Measurements from ENCODE around the gene GNAS-AS1.

GNAS-AS1 gene

DNA sequence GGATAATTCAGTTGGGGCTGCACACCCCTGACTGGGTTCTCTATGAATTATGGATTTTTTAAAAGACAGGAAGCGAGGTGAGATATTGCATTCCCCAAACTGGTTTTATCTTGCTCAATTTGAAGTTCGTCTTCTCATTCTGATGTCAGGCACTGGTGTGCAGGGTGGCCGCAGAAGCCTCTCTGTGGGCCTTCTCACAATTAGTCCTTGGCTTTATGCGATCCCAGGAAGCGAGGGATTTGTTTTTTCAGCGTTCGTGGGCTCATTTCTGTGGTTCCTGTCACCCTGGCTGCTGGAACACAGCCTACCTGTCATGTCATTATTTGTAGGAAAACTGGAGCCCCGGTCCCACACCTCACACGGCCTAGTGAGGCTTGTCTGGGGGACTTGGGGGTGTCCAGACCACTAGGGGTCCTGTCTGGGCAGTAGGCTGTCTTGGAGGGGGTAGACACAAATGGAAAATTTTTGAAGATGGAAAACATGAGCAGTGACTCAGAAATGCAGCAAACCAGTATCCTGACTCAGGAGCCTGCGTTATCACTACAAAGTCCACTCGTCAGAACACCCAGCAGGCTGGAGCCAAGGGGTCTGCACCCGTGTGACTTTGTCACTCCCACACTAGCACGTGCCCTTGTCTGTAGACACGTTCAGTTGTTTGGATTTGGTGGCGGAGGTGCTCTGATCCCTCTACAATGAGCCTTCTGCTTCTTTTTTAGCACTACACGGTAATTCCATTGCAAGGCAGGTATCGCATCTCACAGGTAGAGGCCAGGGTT lies 42.2 kb downstream of the GNAS-AS1 start:
- no peak for DNase-seq (ENCODE audit: low read depth)

DNA sequence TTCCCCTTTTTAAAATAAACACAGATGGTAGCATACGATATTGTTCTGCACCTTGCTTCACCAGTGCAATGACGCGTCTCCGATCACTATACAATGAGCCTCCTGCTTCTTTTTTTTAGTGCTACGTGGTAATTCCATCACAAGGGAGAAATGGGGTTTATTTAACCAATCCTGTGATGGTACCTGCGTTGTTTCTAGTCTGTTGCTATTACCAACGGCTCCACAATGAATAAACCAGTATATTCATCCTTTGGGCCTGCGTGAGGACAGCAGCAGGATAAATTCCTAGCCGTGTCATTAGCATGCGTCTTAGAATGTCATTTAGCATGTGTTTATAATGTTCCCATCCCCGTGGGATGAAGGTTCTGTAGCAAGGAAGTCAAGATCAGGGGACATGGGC lies 42.9 kb downstream of the GNAS-AS1 start:
- no peak for DNase-seq (ENCODE audit: low read depth)

DNA sequence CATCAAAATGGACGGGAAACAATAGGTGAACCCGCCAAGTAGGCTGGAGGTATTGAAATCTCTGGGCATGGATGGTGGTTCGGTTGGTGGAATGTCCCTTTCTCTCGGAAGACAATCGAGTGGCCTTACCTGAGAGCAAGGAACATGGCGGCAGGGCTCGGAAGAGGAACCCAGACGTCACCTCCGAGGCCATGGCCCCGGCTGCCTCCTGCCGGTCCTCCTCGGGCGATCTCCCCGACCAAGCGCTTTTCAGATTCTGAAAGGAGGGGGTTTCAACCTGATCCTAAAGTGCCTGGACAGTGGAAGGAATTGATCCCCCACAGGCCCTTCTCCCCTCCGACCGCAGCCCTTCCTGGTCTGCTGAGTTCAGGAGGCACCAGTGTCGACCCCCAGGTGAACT lies 47.2 kb downstream of the GNAS-AS1 start:
- no peak for DNase-seq (ENCODE audit: low read depth)

DNA sequence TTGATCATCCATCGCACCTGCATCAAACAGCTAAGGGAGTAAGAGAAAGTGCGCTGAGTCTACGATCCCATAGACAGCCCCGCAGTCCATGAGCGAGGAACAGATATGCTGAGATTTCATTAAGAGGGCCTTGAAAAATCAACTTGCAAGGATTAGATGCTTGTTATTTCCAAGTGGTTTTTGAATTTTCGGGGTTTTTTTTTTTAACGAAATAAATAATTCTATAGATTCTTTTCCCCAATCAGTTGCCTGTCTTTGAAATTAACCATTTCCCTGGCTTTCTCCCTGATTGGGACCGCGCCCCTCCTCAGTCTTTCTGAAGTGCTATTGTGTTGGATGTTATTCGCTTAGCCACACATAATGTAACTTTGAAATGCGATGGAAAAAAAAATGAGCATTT lies 48.6 kb downstream of the GNAS-AS1 start:
- DNase-seq (ENCODE audit: low read depth): no peak

DNA sequence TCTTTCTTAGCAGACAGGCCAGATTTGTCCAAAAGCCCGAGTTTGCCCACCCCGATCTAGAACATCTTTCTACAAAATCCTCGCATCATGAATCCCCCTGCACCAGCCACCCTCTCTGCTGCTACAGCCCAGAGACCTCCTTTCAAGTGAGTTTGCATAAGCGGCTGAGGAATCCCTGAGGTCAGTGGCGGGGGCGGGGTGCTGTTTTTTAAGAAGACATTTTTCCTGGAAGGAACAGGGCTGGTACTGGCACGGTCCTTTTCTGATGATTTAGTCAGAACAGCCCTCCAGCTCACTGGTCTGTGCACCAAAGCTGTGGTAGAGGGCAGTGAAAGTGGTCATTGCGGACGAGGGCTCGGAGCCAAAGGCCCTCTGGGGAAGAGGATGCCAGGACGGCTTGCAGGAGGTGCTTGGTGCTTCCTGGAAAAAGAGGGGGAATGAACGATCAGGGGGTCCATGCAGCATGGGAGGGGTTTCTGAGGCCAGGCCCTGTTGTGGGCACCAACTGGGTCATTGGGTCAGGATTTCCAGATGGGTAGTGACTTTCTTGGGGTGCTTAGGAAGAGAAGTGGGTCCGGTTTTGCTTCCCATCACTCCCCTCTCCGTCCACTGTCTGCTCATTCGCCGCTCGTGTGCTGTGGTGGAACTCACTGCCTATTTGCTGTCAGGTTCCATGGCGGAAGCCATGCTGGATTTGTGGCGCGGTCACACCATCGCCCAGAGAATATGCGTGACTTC lies 50.4 kb downstream of the GNAS-AS1 start:
- DNase-seq (ENCODE audit: low read depth): no peak

DNA sequence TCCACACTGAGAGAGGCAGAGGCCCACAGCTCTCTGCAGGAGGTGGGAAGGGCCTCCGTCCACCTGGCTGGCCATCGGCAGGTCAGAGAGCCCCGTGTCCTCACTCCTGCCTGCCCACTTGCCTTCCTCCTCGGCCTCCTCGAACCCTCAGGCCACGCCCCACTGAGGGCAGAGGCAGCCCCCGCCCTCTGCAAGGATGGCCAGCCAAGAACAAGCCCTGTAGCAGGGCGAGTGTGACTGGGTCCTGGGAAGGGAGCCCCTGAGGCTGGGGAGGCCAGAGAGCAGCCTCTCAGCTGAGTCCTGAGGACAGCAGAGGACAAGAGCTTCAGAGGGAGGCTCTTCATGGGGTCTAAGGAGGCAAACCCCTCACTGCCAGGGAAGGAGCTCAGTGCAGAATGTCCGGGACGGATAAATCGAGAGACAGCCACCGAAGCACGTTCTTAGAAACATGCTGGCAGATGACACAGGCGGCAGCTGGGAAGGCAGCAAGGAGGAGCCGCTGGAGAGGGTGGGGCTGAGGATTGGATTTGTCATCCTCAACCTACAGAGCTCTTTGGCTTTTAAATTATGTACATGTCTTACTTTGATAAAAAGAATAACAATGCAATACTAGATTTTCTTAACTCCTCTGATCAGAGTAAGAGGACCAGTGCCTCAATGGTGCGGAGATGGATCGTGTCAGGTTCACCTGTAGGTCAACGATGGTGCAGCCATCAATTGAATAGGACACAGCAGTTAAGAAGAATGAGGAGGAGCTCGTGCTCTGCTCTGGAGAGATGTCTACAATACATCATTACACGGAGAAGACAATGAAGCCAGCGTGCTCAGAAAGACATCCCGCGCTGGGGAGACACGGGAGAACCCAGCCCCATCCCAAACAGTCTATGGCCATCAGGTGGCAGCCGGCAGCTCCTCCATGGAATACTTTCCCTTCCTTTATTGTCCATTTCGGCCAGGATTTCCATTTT lies 53.0 kb downstream of the GNAS-AS1 start:
- no peak for DNase-seq (ENCODE audit: low read depth)

DNA sequence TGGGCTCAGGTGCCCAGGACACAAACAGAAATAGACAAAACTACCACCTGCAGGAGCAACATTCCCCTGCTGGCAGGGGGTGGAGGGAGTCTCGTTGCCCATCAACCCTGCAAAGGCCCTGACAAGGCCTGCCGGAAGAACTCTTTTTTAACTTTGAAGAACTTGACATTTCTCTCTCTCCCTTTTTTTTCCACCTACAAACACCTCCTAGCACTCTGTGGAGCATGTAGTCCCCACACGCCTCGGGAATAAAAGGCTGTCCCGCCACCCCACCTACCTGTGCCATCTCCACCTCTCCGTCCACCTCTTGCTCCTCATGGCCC lies 54.8 kb downstream of the GNAS-AS1 start:
- DNase-seq (ENCODE audit: low read depth): no peak

DNA sequence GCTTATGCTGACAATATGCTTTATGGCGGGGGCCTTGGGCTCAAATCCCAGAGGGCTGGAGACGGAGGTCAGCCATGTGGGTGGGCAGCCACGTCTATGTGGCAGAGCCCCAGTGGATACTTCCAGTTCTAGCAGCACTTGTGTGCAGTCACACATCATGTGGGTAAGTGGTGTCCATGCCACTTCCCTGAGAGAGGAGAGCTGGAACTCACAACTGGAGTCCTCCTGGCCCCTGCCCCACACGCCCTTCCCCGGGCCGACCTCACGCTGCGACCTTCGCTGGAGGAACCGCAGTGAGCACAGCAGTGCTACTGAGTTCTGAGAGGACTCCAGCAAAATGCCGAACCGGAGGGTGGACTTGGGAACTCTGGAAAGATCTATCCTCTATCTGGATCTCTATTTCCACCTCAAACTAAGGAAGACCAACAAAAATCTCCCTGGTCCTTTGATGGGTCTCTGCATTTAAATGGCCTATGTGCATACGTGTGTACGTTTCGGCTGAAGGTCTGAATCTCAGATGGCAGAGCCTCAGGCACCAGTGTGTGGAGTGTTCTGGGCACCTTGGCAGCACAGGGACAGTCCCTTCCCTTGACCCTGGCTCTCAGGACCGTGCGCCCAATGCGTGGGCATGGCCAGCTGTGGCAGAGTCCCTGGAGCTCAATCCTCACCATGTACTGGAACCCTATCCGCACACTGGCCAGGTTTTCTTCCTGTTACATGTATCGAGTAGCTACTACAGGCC lies 55.4 kb downstream of the GNAS-AS1 start:
- no peak for DNase-seq (ENCODE audit: low read depth)

DNA sequence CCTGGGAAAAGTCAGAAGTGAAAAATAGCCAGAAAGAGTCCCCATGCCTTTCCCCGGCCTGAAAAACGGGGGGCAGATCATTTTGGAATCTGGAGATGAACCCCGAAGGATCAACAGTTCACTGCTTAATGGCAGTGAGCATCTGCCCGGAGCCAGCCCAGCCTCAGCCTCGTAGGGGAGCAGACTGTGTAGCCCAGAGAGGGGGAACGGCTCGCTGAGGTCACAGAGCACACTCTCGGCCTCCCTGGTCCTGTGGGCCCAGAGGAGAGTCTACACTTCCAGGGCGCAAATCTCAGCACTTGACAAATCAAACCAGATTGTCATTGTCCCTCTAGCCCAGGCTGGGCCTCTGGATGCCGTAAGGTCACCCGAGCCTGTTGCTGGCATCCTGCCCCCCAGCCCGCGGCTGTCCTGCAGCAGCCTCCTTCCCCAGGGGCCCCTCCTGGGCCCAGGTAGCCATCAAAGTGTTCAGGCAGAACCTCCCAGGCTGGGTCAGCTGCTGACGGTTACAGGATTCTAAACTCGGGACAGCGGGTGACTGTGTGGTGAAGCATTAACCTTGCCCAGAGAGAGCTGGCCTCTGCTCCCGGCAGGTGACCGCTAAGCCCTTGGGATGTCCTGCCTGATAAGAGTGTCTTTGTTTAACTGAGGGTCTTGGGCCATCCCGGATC lies 56.1 kb downstream of the GNAS-AS1 start:
- no peak for DNase-seq (ENCODE audit: low read depth)

DNA sequence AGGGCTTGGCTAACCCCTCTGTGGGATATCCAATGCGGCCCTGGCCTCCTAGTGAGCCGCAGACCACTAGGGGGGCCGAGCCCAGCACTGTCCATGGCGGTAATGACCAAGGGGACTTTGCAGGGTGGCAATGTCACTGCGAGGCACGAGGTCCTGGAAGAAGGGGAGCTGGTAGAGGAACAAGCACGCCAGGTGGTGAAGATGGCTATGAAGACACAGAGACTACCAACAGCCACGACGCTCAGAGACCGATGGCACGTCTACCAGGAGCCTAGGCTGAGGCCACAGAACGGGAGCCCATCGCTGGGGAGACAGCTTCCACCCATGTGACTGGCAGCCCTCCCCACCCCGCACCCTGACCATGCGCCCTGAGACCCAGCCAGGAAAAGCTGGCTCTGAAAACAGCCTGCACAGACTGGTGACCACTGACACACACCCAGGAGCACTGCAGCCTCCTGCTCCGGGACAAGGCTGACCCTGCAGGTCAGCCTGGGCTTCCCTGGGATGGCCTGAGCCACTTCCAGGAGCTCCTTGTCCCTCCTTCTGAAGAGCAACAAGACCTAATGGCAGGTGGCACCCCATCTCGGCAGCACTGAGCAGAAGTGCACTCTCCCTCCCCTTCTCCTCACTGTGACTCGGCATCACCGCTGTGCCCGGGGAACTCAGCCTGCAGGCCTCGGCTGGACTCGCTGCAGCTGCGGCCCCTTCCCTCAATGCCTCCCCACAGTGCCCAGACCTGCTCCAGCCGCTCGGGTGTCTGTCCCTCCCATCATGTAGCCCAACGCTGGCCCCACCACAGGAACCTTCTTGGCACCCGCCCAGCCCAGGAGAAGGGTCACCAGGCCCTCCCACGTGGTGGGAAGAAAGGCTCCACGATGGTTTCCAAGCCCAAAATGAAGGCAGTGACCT lies 56.9 kb downstream of the GNAS-AS1 start:
- DNase-seq (ENCODE audit: low read depth): no peak

DNA sequence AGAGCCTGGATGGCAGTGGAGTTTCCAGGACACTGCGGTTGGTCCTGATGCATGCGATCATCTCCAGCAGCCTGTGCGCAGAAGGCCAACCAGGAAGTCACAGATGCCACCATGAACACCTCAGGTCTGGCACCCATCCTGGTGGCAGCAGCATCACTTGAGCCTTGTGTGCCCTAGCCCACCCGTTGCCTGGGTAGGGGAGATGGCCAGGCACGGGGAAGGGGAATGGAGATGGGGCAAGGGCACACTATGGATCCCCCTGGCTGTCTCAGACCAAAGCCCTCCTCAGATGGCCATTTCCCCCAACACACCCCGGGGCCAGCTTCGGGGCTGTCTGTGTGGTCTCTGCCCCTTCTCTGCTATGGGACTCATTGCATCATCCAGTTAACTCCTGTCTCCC lies 58.3 kb downstream of the GNAS-AS1 start:
- no peak for DNase-seq (ENCODE audit: low read depth)

DNA sequence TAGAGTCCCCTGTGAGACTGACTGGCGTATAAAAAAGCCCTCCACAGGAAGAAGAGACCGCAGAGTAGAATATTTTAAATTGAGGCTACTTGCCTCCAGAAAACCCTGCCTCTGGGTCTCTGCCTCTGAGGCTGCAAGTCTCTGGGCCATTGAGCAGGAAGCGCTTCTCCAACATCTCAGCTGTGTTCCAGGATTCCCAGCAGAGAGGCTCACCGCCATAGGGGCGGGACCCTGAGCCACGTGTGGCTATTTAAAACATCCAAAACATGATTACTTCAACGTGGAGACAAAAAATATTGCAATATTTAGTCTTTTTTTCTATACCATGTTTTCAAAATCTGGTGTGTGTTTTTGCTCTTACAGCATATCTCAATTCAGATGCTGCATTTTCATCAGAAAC lies 59.4 kb downstream of the GNAS-AS1 start:
- no peak for DNase-seq (ENCODE audit: low read depth)

DNA sequence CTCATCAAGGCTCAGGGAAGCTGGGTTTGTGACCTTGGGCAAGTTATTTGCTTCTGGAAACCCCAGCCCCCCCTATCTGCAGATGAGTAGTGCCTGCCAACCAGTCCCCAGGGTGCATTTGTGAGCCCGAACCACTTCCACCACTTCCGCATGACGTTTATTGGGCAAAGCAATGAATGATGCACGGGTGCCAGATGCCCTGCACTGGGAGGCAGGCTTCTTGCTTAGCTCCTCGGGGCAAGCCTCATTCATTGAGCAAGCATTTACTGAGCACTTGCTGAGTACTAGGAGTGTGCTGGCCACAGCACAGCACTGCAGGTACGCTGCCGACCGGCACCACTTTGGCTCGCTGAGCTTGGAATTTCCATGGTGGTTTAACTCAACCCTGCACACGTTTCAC lies 60.2 kb downstream of the GNAS-AS1 start:
- no peak for DNase-seq (ENCODE audit: low read depth)

DNA sequence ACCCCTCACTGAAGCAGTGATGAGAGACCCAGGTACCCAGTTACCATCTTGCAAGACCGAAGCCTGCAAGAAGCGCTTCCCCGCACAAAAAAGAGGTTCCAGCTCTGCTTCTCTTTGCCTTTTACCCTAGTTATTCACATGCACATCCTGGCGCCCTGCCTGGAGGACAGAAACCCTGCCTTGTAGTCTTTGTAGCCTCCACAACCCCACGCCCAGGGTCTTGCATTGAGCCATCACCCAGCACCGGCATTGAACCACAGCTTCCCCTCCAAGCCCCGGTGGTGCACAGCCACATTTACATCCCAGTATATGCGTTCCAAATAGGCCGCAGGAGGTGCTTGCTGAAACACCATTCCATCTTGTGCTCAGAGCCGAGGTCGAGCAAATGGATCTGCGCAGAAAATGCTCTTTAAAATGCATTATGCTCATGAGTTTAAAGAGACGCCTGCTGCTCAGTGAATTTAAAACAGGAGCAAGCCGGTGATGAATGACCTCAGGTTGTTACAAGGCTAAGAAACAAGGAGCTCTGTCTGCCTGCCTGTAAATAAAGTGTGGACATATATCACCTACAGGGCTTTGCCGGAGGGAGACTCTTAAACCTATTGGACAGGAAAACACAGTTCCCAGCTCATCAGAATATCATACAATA lies 61.7 kb downstream of the GNAS-AS1 start:
- no peak for DNase-seq (ENCODE audit: low read depth)

DNA sequence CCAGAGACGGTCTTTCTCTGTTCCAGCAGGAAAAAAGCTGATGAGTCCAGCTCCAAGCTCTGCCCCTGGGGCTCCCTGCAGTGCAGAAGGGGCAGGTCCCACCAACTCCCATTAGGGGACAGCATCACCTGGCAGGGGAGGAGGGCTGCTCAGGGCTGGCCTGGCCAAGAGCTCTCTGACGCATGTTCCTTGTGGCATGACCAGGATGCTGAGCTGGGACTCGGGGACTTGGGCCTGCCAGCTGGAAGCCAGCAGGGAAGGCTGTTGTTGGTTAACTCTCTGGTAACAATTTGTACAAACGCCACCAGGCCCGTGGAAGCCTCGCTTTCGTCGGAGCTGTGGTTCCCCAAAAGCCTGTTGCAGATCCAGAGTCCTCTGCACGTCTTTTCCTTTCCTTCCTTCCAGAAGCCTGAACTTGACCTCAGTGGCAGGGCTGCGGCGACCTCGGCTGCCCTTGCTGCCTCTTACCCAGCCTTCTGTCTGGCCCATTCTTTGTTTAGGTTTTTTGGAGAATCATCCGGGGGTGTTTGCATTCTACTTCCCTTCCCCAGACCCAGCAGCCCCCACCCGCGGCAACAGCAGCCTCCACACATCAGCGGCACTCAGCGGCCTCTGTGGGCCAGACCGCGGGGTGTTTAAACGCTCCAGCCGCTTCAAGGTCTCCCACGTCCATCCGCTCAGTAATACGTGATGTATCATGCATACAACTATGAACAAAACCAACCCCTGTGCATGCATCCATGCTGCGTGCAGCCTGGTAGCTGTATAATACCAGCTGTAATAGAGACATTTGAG lies 63.3 kb downstream of the GNAS-AS1 start:
- DNase-seq (ENCODE audit: low read depth): no peak

DNA sequence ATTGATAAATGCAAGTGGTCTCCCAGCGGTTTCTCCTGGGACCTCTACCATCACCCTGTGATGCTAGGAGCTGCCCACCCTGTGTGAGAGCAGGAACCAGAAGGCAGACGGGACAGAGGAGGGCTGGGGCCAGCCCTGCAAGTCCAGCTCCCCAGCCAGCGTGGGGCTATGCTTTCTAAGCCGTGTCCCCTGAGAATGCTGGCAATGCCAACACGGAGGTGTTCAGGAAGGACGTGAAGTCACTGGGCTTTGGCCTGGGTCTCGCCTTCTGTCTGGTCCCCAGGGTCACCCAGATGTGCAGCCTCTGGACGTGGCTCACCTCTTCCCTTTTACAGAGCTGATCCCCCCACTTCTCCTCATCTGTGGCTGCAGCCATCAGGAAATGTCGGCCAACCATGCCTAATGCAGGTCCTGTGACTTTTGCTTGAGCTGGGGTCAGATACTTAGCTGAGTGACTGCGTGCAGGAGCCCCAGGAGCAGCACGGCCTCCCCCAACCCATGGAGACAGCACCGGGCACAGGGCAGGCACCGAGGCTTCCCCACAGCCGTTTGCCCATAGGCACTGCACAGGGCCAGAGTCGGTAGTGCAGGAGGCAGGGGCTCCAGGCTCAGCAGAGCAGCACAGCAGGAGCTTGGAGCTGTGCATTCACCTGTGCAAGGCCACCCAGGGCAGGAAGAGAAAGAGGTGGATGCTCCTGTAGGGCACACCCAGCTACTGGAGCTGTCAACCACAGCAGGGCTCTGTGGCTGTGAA lies 66.2 kb downstream of the GNAS-AS1 start:
- DNase-seq (ENCODE audit: low read depth): no peak

DNA sequence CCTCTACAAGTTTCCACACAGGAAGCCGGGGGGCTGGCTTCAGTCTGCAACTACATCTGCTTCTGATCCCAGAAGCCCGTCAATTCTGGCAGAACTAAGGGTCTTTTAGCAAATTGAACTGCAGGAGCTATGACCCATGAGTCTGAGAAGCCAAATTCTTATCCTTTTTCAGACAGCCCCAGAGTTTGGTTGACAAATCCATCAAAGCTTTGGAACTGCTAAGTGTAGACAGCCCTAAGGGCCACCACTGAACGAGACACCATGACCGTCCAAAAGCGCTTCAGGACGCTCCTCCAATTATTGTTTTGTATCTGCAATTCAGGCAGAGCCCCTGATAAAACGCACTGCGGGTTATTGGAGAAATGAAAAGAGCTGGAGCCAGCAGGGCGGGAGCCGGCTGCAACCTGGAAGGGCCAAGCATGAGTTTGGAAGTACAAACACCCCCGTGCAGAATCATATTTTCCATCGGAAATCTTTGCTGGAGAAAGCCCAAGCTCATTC lies 67.1 kb downstream of the GNAS-AS1 start:
- no peak for DNase-seq (ENCODE audit: low read depth)

DNA sequence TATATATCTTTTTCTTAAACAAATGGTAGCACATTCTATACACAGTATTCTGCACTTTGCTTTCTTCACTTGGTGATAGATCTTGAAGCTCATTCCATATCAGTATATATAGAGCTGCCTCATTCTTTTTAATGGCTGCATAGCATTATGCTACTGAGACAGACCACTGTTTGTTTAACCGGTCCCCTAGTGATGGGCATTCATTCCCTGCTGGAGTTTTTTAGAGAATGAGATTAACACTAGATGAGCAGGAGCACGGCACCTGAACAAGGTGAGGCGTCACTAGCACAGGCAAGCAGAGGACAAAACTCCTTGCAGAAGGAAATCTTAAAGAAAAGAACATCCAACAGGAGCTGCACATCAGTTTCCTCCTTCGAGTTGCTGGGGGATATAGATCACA lies 69.6 kb downstream of the GNAS-AS1 start:
- DNase-seq (ENCODE audit: low read depth): no peak
